ENCODE measurements around the gene ILK. TPM values are rescaled to one million over a fixed set of nuclear protein-coding genes. Genes with fewer than 3 reads are reported as not detected.

Gene ILK
- total RNA-seq, 1 donor from 2014 or later: 209 TPM

- Mint-ChIP-seq H3K4me3 (ENCODE audit: unreplicated experiment) (peak overlapping the region; percentile 82), H3K9me3 (ENCODE audit: unreplicated experiment) (no peaks in the 10 kb centered on the region), H3K27ac (ENCODE audit: unreplicated experiment) (peak overlapping the region; percentile 87), H3K36me3 (ENCODE audit: unreplicated experiment) (peaks cover 36% of the 10 kb centered on the region), H3K27me3 (ENCODE audit: unreplicated experiment) (no peaks in the 10 kb centered on the region), H3K4me1 (ENCODE audit: unreplicated experiment) (peaks cover 23% of the 10 kb centered on the region)
- DNase-seq (ENCODE audit: extremely low spot score, unreplicated experiment): no peak
- no peak for TF ChIP-seq CTCF (IDR thresholded peaks at IDR 0.05)
Observed at GRCh38 chr11:6611092-6611962, 7.8 kb downstream of the ILK start.

- no peak for DNase-seq (ENCODE audit: extremely low spot score, unreplicated experiment)
- Mint-ChIP-seq H3K4me3 (ENCODE audit: unreplicated experiment) (peak overlapping the region; percentile 82), H3K36me3 (ENCODE audit: unreplicated experiment) (peaks cover 40% of the 10 kb centered on the region), H3K4me1 (ENCODE audit: unreplicated experiment) (peaks cover 25% of the 10 kb centered on the region), H3K9me3 (ENCODE audit: unreplicated experiment) (no peaks in the 10 kb centered on the region), H3K27me3 (ENCODE audit: unreplicated experiment) (no peaks in the 10 kb centered on the region), H3K27ac (ENCODE audit: unreplicated experiment) (peak overlapping the region; percentile 87)
- TF ChIP-seq CTCF (IDR thresholded peaks at IDR 0.05): no peak
Observed at GRCh38 chr11:6611963-6612212, 8.3 kb downstream of the ILK start.

GRCh38 chr11:6612213-6613041 lies 8.9 kb downstream of the ILK start, which contains the start of gene TAF10:
TSS of gene TAF10 (minus strand) at chr11:6612216. CDS start at chr11:6612189, 27 bp downstream.
- Mint-ChIP-seq H3K36me3 (ENCODE audit: unreplicated experiment) (peaks cover 40% of the 10 kb centered on the region), H3K27ac (ENCODE audit: unreplicated experiment) (peak within 1 kb of the TSS; percentile 87), H3K4me3 (ENCODE audit: unreplicated experiment) (peak within 1 kb of the TSS; percentile 82), H3K9me3 (ENCODE audit: unreplicated experiment) (no peaks in the 10 kb centered on the region), H3K4me1 (ENCODE audit: unreplicated experiment) (peaks cover 25% of the 10 kb centered on the region), H3K27me3 (ENCODE audit: unreplicated experiment) (no peaks in the 10 kb centered on the region)
- peak; percentile 61 for TF ChIP-seq CTCF (IDR thresholded peaks at IDR 0.05)
- DNase-seq (ENCODE audit: extremely low spot score, unreplicated experiment): peak; percentile 98

GRCh38 chr11:6613496-6613895 lies 9.9 kb downstream of the ILK start:
- H3K27me3 Mint-ChIP-seq (ENCODE audit: unreplicated experiment): no peaks in the 10 kb centered on the region
- H3K27ac Mint-ChIP-seq (ENCODE audit: unreplicated experiment): no peak overlapping the region
- no peaks in the 10 kb centered on the region for H3K9me3 Mint-ChIP-seq (ENCODE audit: unreplicated experiment)
- no peak for DNase-seq (ENCODE audit: extremely low spot score, unreplicated experiment)
- TF ChIP-seq CTCF (IDR thresholded peaks at IDR 0.05): no peak
- peaks cover 20% of the 10 kb centered on the region for H3K4me1 Mint-ChIP-seq (ENCODE audit: unreplicated experiment)
- no peak overlapping the region for H3K4me3 Mint-ChIP-seq (ENCODE audit: unreplicated experiment)
- peaks cover 36% of the 10 kb centered on the region for H3K36me3 Mint-ChIP-seq (ENCODE audit: unreplicated experiment)

- no peak overlapping the region for H3K4me3 Mint-ChIP-seq (ENCODE audit: unreplicated experiment)
- no peak for TF ChIP-seq CTCF (IDR thresholded peaks at IDR 0.05)
- peaks cover 29% of the 10 kb centered on the region for H3K36me3 Mint-ChIP-seq (ENCODE audit: unreplicated experiment)
- H3K27me3 Mint-ChIP-seq (ENCODE audit: unreplicated experiment): no peaks in the 10 kb centered on the region
- DNase-seq (ENCODE audit: extremely low spot score, unreplicated experiment): no peak
- H3K4me1 Mint-ChIP-seq (ENCODE audit: unreplicated experiment): peaks cover 14% of the 10 kb centered on the region
- H3K27ac Mint-ChIP-seq (ENCODE audit: unreplicated experiment): no peak overlapping the region
- no peaks in the 10 kb centered on the region for H3K9me3 Mint-ChIP-seq (ENCODE audit: unreplicated experiment)
Observed at GRCh38 chr11:6614446-6614845, 10.9 kb downstream of the ILK start.
